Upper lobe of right lung (tissue), 1 donor: ENCODE measurements around the gene LHX8. TPM values are rescaled to one million over a fixed set of nuclear protein-coding genes. Genes with fewer than 3 reads are reported as not detected.

Experiments used
- ATAC-seq: fragments of 200-7000 bp; cut with Tn5 transposase; one replicate; pipeline ENCODE4 v1.9.1; 2020; ENCODE audit warnings: mild to moderate bottlenecking, moderate library complexity
- DNase-seq: peaks from one replicate; pipeline ENCODE4 v3.0.0-alpha.2; 2020
- H3K27ac ChIP-seq: fragments of 200-600 bp; one replicate; pipeline ENCODE4 v1.8.0; 2022
- H3K27me3 ChIP-seq: fragments of 200-600 bp; one replicate; pipeline ENCODE4 v1.8.0; 2022; ENCODE audit warnings: mild to moderate bottlenecking
- H3K36me3 ChIP-seq: fragments of 200-600 bp; one replicate; pipeline ENCODE4 v1.8.0; 2022
- H3K4me1 ChIP-seq: fragments of 200-600 bp; one replicate; pipeline ENCODE4 v1.8.0; 2022
- H3K4me3 ChIP-seq: fragments of 200-600 bp; one replicate; pipeline ENCODE4 v1.8.0; 2022; ENCODE audit warnings: mild to moderate bottlenecking
- H3K9me3 ChIP-seq: fragments of 200-600 bp; one replicate; pipeline ENCODE4 v1.8.0; 2022
- CTCF ChIP-seq: fragments of 200-600 bp; IDR thresholded peaks from one replicate; pipeline ENCODE4 v1.8.0; 2022; ENCODE audit warnings: antibody characterized with exemption
- intact Hi-C: fragments of 100-400 bp; cut with DNase I; formaldehyde crosslinking; loops from one replicate; pipeline ENCODE4 v1.11.0; 2022
- total RNA-seq: library from RNA; stranded (reverse); fragmentation: NEBNext Ultra II Directional; extraction: Animal tissue kit (Norgen Biotek cat#: 25700); gene quantifications from one replicate; pipeline ENCODE4 v1.2.1, GENCODE V29; 2021
- donor health status: DM: no; HTN: yes; CAD: no; lungs with severe emphysema.

The LHX8 gene
- total RNA-seq, 1 donor from 2014 or later: not detected

DNA sequence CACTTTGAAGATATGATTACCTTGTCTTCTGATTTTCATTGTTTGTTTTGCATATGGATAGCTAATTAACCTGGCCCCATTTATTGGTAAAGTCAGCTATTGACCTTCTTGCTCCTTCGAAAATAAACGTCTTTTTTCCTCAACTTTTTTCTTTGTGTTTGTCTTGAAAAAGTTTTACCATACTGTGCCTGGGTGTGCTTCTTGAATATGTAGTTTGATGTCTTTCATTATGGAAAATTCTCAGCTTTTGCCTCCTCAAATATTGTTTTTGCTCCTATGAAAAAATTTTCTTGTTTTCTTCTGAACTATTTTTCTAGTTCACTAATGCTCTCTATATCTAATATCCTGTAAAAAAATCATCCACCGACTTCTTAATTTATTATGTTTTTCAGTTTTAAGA lies 25.0 kb downstream of the LHX8 start:
- Histone ChIP-seq H3K36me3 (no peaks in the 10 kb centered on the region), H3K27ac (no peak overlapping the region), H3K27me3 (no peaks in the 10 kb centered on the region), H3K9me3 (peaks cover 4% of the 10 kb centered on the region), H3K4me3 (no peak overlapping the region), H3K4me1 (no peaks in the 10 kb centered on the region)
- DNase-seq (no peak), ATAC-seq (no peak)
- intact Hi-C loops: no loop called here
- TF ChIP-seq CTCF: no peak

DNA sequence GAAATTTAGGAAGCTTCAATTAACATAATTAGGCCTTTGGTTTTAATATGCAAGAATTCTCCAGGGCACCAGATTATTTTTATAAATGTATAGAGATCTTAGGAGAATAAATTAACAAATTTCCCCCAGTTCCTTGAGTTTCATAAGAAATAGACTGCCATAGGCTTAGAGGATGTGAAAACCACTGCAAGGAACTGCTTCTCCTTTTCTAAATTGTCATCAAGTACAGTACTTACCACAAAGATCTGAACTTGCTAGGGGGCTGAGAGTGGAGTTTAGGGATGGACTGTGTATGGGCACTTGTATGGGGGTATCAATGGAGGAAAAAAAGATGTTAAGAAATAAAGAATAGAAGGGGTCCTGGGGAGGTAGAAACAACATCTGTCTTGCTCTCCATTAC lies 31.1 kb downstream of the LHX8 start:
- Histone ChIP-seq H3K4me1 (no peaks in the 10 kb centered on the region), H3K36me3 (no peaks in the 10 kb centered on the region), H3K9me3 (no peaks in the 10 kb centered on the region), H3K27me3 (peaks cover 3% of the 10 kb centered on the region), H3K27ac (no peak overlapping the region), H3K4me3 (no peak overlapping the region)
- TF ChIP-seq CTCF: no peak
- intact Hi-C loops: no loop called here
- DNase-seq (no peak), ATAC-seq (no peak)

GRCh38 chr1:75166821-75167220 lies 32.6 kb downstream of the LHX8 start:
- intact Hi-C loops: no loop called here
- H3K4me1 ChIP-seq: no peaks in the 10 kb centered on the region
- no peak for DNase-seq
- H3K27me3 ChIP-seq: peaks cover 3% of the 10 kb centered on the region
- H3K4me3 ChIP-seq: no peak overlapping the region
- no peak for ATAC-seq
- no peaks in the 10 kb centered on the region for H3K9me3 ChIP-seq
- no peaks in the 10 kb centered on the region for H3K36me3 ChIP-seq
- TF ChIP-seq CTCF: no peak
- no peak overlapping the region for H3K27ac ChIP-seq

GRCh38 chr1:75170011-75170410 lies 35.8 kb downstream of the LHX8 start:
- no peaks in the 10 kb centered on the region for H3K9me3 ChIP-seq
- DNase-seq (no peak), ATAC-seq (no peak)
- H3K36me3 ChIP-seq: no peaks in the 10 kb centered on the region
- H3K27ac ChIP-seq: no peak overlapping the region
- intact Hi-C loops: no loop called here
- no peak for TF ChIP-seq CTCF
- H3K4me1 ChIP-seq: no peaks in the 10 kb centered on the region
- H3K4me3 ChIP-seq: no peak overlapping the region
- H3K27me3 ChIP-seq: peaks cover 2% of the 10 kb centered on the region

DNA sequence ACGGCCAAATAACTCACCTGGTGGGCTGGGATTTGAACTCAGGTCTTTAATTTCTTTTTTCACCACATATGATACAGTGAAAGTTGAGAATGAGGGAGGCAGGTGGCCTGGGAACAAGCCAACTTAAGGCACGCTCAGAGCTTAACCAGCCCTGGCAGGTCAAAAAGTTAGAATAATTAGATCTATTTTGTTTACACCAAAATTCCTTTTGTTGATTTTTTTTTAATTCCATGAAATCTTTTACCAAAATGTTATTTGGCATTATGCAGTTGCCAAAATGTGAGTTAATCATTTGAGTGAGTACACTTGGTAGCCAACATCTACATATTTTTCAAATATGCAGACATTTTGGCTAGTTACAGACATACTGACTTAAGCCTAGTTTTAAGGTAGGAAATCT lies 36.8 kb downstream of the LHX8 start:
- DNase-seq (no peak), ATAC-seq (no peak)
- no peaks in the 10 kb centered on the region for H3K4me1 ChIP-seq
- intact Hi-C loops: no loop called here
- no peak for TF ChIP-seq CTCF
- H3K9me3 ChIP-seq: no peaks in the 10 kb centered on the region
- H3K36me3 ChIP-seq: no peaks in the 10 kb centered on the region
- H3K27ac ChIP-seq: no peak overlapping the region
- H3K4me3 ChIP-seq: no peak overlapping the region
- H3K27me3 ChIP-seq: no peaks in the 10 kb centered on the region

- intact Hi-C loops: no loop called here
- no peak overlapping the region for H3K27ac ChIP-seq
- no peaks in the 10 kb centered on the region for H3K36me3 ChIP-seq
- H3K4me3 ChIP-seq: no peak overlapping the region
- no peak for DNase-seq
- H3K4me1 ChIP-seq: no peaks in the 10 kb centered on the region
- no peak for TF ChIP-seq CTCF
- H3K27me3 ChIP-seq: no peaks in the 10 kb centered on the region
- no peaks in the 10 kb centered on the region for H3K9me3 ChIP-seq
- no peak for ATAC-seq
Observed at GRCh38 chr1:75171876-75172275, 37.7 kb downstream of the LHX8 start.
